A549 (cell line): Measurements from ENCODE around the gene PIK3CB. TPM values are rescaled to one million over a fixed set of nuclear protein-coding genes. Genes with fewer than 3 reads are reported as not detected.

Source experiments
- ATAC-seq, 2 experiments: fragments of 200-7000 bp in 1 of 2; fragments of >200 bp in 1 of 2; cut with Nextera tagmentation in 1 of 2; cut with Tn5 transposase in 1 of 2; 3 replicates each; pipeline versions ENCODE4 v1.8.0 to v1.9.1; 2018 to 2020; ENCODE audit warnings: mild to moderate bottlenecking in 1 of 2, moderate library complexity in 1 of 2
- CTCF ChIA-PET: fragments of 300-600 bp; sonication (Branson Sonifier 250); formaldehyde crosslinking; extraction: SDS; loops from one replicate; lab custom pipeline; 2021; ENCODE audit warnings: antibody characterized with exemption, inconsistent platforms; lab: Yijun Ruan, JAX
- POLR2A ChIA-PET: fragments of 350-600 bp; formaldehyde crosslinking; extraction: SDS; loops from one replicate; lab custom pipeline; 2021; ENCODE audit warnings: antibody characterized with exemption, inconsistent platforms; lab: Yijun Ruan, JAX
- DNase-seq, 2 experiments: peaks; one replicate each; pipeline versions ENCODE4 v3.0.0 to v3.0.0-alpha.2; 2011 to 2016; ENCODE audit warnings: low read depth in 1 of 2, low spot score in 1 of 2
- FAIRE-seq: peaks from 2 replicates; lab custom pipeline; 2011; peaks lifted over from hg19 to GRCh38; lab: Jason Lieb, UNC
- H3K27ac ChIP-seq, 2 experiments: fragments of >200 bp; sonication (Bioruptor Twin); formaldehyde crosslinking; 3 replicates each; pipeline ENCODE4 v1.5.1; 2016 to 2017
- H3K4me1 ChIP-seq: fragments of >200 bp; sonication (Bioruptor Twin); formaldehyde crosslinking; 3 replicates; pipeline ENCODE4 v1.6.1; 2016
- H3K4me2 ChIP-seq: fragments of >200 bp; sonication (Bioruptor Twin); formaldehyde crosslinking; 3 replicates; pipeline ENCODE4 v1.6.1; 2016
- H3K4me3 ChIP-seq: fragments of >200 bp; sonication (Bioruptor Twin); formaldehyde crosslinking; 3 replicates; pipeline ENCODE4 v1.5.1; 2016
- H3K9me3 ChIP-seq: fragments of >200 bp; sonication (Bioruptor Twin); formaldehyde crosslinking; 3 replicates; pipeline ENCODE4 v1.6.1; 2016
- CBX8 ChIP-seq: fragments of 200-600 bp; sonication (generic); IDR thresholded peaks from 2 replicates; pipeline ENCODE4 v1.6.1; 2016
- CEBPB ChIP-seq, 2 experiments: fragments of >200 bp in 1 of 2; sonication (Bioruptor Twin) in 1 of 2; formaldehyde crosslinking in 1 of 2; IDR thresholded peaks; 2 replicates each; pipeline ENCODE4 v1.6.1; 2012 to 2016
- CHD4 ChIP-seq: fragments of 200-600 bp; sonication (generic); IDR thresholded peaks from 2 replicates; pipeline ENCODE4 v1.6.1; 2016; ENCODE audit warnings: antibody characterized with exemption, mild to moderate bottlenecking, borderline replicate concordance
- E2F6 ChIP-seq: IDR thresholded peaks from 2 replicates; pipeline ENCODE4 v1.6.1; 2012; ENCODE audit warnings: low read depth, borderline replicate concordance
- EHF ChIP-seq: fragments of 250-450 bp; sonication (Bioruptor Pico); IDR thresholded peaks from 2 replicates; pipeline ENCODE4 v1.5.0; 2020; ENCODE audit warnings: mild to moderate bottlenecking
- EHMT2 ChIP-seq: fragments of 200-600 bp; sonication (generic); IDR thresholded peaks from 2 replicates; pipeline ENCODE4 v1.6.1; 2016; ENCODE audit warnings: antibody characterized with exemption, low read depth, mild to moderate bottlenecking, moderate library complexity
- ESRRA ChIP-seq: fragments of 150-350 bp; IDR thresholded peaks from 2 replicates; pipeline ENCODE4 v1.6.1; 2014; ENCODE audit warnings: mild to moderate bottlenecking, low read length, borderline replicate concordance
- FOSB ChIP-seq: fragments of 250-450 bp; sonication (Bioruptor Pico); IDR thresholded peaks from 2 replicates; pipeline ENCODE4 v1.5.0; 2020; ENCODE audit warnings: mild to moderate bottlenecking, moderate library complexity
- FOSL2 ChIP-seq, 2 experiments: fragments of 450-650 bp in 1 of 2; fragments of >200 bp in 1 of 2; sonication (Bioruptor Twin) in 1 of 2; formaldehyde crosslinking; IDR thresholded peaks; 2 replicates each; pipeline versions ENCODE4 v1.5.0 to v1.6.1; 2016 to 2020; ENCODE audit warnings: mild to moderate bottlenecking in 1 of 2, moderate library complexity in 1 of 2
- GATA3 ChIP-seq: IDR thresholded peaks from 2 replicates; pipeline ENCODE4 v1.6.1; 2012; ENCODE audit warnings: borderline replicate concordance
- HDAC2 ChIP-seq: fragments of 200-600 bp; sonication (generic); IDR thresholded peaks from 2 replicates; pipeline ENCODE4 v1.6.1; 2016
- HOXA7 ChIP-seq: fragments of 250-450 bp; sonication (Bioruptor Pico); IDR thresholded peaks from 2 replicates; pipeline ENCODE4 v1.5.0; 2020; ENCODE audit warnings: mild to moderate bottlenecking, moderate library complexity
- JUN ChIP-seq, 2 experiments: fragments of >200 bp; sonication (Bioruptor Twin); formaldehyde crosslinking; IDR thresholded peaks; 2 replicates in 1 of 2; 3 replicates in 1 of 2; pipeline ENCODE4 v1.6.1; 2016 to 2017
- KDM5A ChIP-seq: fragments of 200-600 bp; sonication (generic); IDR thresholded peaks from 2 replicates; pipeline ENCODE4 v1.6.1; 2016; ENCODE audit warnings: antibody characterized with exemption, mild to moderate bottlenecking
- MAFK ChIP-seq: fragments of 450-650 bp; IDR thresholded peaks from 2 replicates; pipeline ENCODE4 v1.6.1; 2014; ENCODE audit not compliant: partially characterized antibody
- MAZ ChIP-seq: fragments of 150-350 bp; IDR thresholded peaks from 2 replicates; pipeline ENCODE4 v1.6.1; 2014; ENCODE audit warnings: antibody characterized with exemption, low read depth, low read length, borderline replicate concordance
- MYC ChIP-seq: IDR thresholded peaks from 2 replicates; pipeline ENCODE4 v1.6.1; 2012; ENCODE audit warnings: mild to moderate bottlenecking, inconsistent platforms, low read length, improper control_type of control experiment, borderline replicate concordance
- PHF8 ChIP-seq: fragments of 200-600 bp; sonication (generic); IDR thresholded peaks from 2 replicates; pipeline ENCODE4 v1.6.1; 2016; ENCODE audit warnings: low read depth, mild to moderate bottlenecking, antibody characterized with exemption, moderate library complexity, borderline replicate concordance
- POLR2A ChIP-seq: IDR thresholded peaks from 2 replicates; pipeline ENCODE4 v1.6.1; 2012; ENCODE audit warnings: mild to moderate bottlenecking, low read length
- POLR2AphosphoS2 ChIP-seq: conservative IDR thresholded peaks from 2 replicates; pipeline ENCODE4 v1.6.1; 2012; ENCODE audit warnings: low read length, improper control_type of control experiment, inconsistent platforms
- SMC3 ChIP-seq: fragments of >200 bp; sonication (Bioruptor Twin); formaldehyde crosslinking; IDR thresholded peaks from 3 replicates; pipeline ENCODE4 v1.6.1; 2018; ENCODE audit warnings: inconsistent platforms
- WGBS: methylation state at CpG from one replicate; pipeline ENCODE4 v1.1.6; 2017; ENCODE audit errors: missing lambda C conversion rate; 5-methylcytosine and 5-hydroxymethylcytosine counted together
- polyA plus RNA-seq, 4 experiments: library from polyadenylated mRNA; depleted of rRNA in 3 of 4; stranded (reverse); fragments of >200 nt; fragmentation: RNase III in 1 of 4; extraction: RNeasy Plus Mini Kit Qiagen cat#74134 plus additional on column Dnase treatment in 1 of 4; gene quantifications; 2 replicates in 3 of 4; 3 replicates in 1 of 4; pipeline ENCODE4 v1.2.3, GENCODE V29; 2011 to 2017
- TF ChIP-seq, protein P1 (sequence below): fragments of 250-450 bp; sonication (Bioruptor Pico); IDR thresholded peaks from 2 replicates; pipeline ENCODE4 v1.5.0; 2021; ENCODE audit warnings: mild to moderate bottlenecking, moderate library complexity, borderline replicate concordance
- TF ChIP-seq, protein P2 (sequence below): fragments of 150-350 bp; IDR thresholded peaks from 2 replicates; pipeline ENCODE4 v1.6.1; 2014; ENCODE audit warnings: low read depth, mild to moderate bottlenecking, low read length
- TF ChIP-seq, protein P3 (sequence below): IDR thresholded peaks from 2 replicates; pipeline ENCODE4 v1.6.1; 2012
- TF ChIP-seq, protein P4 (sequence below): fragments of >200 bp; sonication (Bioruptor Twin); formaldehyde crosslinking; IDR thresholded peaks from 3 replicates; pipeline ENCODE4 v1.5.1; 2016

Gene PIK3CB
- polyA plus RNA-seq, 2 of the 4 experiments (the other 2 are of a cell fraction), result 20.7 to 23.3 TPM

DNA sequence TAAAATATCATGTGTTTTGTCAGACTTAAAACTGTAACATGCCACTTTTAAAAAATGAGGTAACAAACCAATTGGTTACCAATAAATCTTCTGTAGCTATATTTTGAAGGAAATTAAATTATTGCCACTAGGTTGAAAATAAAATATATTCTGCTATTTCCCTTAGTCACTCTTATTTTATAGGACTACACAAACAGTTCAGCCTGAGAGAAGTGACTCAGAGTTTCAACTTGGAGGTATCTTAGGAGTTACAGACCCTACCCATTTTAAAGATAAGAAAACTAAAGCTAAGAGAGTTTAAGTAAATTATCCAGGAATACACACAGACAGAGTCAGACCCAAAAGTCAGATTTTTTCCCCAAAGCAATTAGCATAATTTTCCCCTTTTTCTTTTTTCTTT is 65.1 kb downstream of the PIK3CB start:
- ChIA-PET CTCF (interaction anchor here (1.0 to 1.7 kb wide), 2 partner anchors 146 to 154 kb away, joined by 3 to 12 read pairs; no protein-coding TSS in a partner anchor), POLR2A (no interaction called here)
- no peak for FAIRE-seq
- Histone ChIP-seq H3K4me1 (peaks cover 22% of the 10 kb centered on the region), H3K9me3 (peaks cover 12% of the 10 kb centered on the region; the same call in 2 of the 3 replicates), H3K4me3 (no peak overlapping the region), H3K27ac (no peak overlapping the region), H3K4me2 (peak overlapping the region; percentile 8; the same call in 1 of the 3 replicates)
- DNase-seq, result no peak
- ATAC-seq, result no peak
- TF ChIP-seq CBX8 (no peak), KDM5A (no peak), SMC3 (no peak), PHF8 (no peak), E2F6 (no peak), FOSL2 (IDR thresholded peaks at IDR 0.05) (no peak), FOSL2 (CRISPR knock-in tag; IDR thresholded peaks at IDR 0.05) (no peak), GATA3 (no peak), HOXA7 (no peak), CHD4 (no peak), CEBPB (IDR thresholded peaks at IDR 0.05) (no peak), EHMT2 (no peak)
- TF ChIP-seq, protein P1, sequence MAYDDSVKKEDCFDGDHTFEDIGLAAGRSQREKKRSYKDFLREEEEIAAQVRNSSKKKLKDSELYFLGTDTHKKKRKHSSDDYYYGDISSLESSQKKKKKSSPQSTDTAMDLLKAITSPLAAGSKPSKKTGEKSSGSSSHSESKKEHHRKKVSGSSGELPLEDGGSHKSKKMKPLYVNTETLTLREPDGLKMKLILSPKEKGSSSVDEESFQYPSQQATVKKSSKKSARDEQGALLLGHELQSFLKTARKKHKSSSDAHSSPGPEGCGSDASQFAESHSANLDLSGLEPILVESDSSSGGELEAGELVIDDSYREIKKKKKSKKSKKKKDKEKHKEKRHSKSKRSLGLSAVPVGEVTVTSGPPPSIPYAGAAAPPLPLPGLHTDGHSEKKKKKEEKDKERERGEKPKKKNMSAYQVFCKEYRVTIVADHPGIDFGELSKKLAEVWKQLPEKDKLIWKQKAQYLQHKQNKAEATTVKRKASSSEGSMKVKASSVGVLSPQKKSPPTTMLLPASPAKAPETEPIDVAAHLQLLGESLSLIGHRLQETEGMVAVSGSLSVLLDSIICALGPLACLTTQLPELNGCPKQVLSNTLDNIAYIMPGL (CRISPR knock-in tag), result no peak

DNA sequence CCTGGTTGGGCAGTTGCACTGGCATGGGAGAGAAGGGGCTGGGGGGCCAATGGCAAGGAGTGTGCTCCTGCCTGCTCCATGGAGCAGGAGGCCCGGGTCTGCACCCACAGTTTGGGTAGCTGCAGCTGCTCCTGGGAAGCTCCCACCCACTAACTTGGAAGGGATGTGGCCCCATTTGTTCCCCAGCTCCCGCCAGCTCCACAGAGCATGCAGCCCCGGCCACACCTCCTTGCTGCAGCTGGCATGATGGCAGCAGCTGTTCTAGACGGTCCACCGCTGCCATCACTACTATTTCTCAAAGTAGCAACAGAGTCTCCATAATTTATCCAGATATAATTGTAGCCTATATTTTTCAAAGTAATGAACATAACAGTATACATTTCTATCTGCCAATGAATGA is 65.8 kb downstream of the PIK3CB start:
- WGBS, result 100% methylated on average over 3 of the region's 5 CpGs
- no peak for TF ChIP-seq MAFK
- no peak for TF ChIP-seq CHD4
- no peak for TF ChIP-seq POLR2AphosphoS2
- no peak for TF ChIP-seq SMC3
- no peak for TF ChIP-seq MYC
- TF ChIP-seq MAZ, result no peak
- TF ChIP-seq, protein P2, sequence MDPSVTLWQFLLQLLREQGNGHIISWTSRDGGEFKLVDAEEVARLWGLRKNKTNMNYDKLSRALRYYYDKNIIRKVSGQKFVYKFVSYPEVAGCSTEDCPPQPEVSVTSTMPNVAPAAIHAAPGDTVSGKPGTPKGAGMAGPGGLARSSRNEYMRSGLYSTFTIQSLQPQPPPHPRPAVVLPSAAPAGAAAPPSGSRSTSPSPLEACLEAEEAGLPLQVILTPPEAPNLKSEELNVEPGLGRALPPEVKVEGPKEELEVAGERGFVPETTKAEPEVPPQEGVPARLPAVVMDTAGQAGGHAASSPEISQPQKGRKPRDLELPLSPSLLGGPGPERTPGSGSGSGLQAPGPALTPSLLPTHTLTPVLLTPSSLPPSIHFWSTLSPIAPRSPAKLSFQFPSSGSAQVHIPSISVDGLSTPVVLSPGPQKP, result no peak
- TF ChIP-seq EHF (CRISPR knock-in tag), result no peak
- no peak for TF ChIP-seq GATA3
- TF ChIP-seq POLR2A, result no peak
- TF ChIP-seq, protein P3, sequence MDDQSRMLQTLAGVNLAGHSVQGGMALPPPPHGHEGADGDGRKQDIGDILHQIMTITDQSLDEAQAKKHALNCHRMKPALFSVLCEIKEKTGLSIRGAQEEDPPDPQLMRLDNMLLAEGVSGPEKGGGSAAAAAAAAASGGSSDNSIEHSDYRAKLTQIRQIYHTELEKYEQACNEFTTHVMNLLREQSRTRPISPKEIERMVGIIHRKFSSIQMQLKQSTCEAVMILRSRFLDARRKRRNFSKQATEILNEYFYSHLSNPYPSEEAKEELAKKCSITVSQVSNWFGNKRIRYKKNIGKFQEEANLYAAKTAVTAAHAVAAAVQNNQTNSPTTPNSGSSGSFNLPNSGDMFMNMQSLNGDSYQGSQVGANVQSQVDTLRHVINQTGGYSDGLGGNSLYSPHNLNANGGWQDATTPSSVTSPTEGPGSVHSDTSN, result no peak
- TF ChIP-seq JUN (IDR thresholded peaks at IDR 0.05), result no peak
- no peak for TF ChIP-seq HDAC2
- TF ChIP-seq, protein P1 (CRISPR knock-in tag), result no peak
- TF ChIP-seq FOSB, result no peak
- TF ChIP-seq, protein P4, sequence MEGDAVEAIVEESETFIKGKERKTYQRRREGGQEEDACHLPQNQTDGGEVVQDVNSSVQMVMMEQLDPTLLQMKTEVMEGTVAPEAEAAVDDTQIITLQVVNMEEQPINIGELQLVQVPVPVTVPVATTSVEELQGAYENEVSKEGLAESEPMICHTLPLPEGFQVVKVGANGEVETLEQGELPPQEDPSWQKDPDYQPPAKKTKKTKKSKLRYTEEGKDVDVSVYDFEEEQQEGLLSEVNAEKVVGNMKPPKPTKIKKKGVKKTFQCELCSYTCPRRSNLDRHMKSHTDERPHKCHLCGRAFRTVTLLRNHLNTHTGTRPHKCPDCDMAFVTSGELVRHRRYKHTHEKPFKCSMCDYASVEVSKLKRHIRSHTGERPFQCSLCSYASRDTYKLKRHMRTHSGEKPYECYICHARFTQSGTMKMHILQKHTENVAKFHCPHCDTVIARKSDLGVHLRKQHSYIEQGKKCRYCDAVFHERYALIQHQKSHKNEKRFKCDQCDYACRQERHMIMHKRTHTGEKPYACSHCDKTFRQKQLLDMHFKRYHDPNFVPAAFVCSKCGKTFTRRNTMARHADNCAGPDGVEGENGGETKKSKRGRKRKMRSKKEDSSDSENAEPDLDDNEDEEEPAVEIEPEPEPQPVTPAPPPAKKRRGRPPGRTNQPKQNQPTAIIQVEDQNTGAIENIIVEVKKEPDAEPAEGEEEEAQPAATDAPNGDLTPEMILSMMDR, result no peak
- TF ChIP-seq ESRRA, result no peak
- DNase-seq (no peak), ATAC-seq (no peak), FAIRE-seq (no peak)
- POLR2A ChIA-PET, result no interaction called here
- Histone ChIP-seq H3K4me3 (no peak overlapping the region), H3K27ac (no peak overlapping the region), H3K4me2 (no peak overlapping the region), H3K4me1 (peaks cover 17% of the 10 kb centered on the region), H3K9me3 (peaks cover 12% of the 10 kb centered on the region; the same call in 2 of the 3 replicates)
- CTCF ChIA-PET, result interaction anchor here (1.0 to 1.7 kb wide), 2 partner anchors 147 to 154 kb away, joined by 3 to 12 read pairs; no protein-coding TSS in a partner anchor
